Measurements from ENCODE around the gene SLC66A3. TPM values are rescaled to one million over a fixed set of nuclear protein-coding genes. Genes with fewer than 3 reads are reported as not detected.

Gene SLC66A3
- total and polyA plus RNA-seq, 2 donors (not counting 3 experiments of a cell fraction or from before 2014, with no cell fraction given) = 14.3 to 31.4 TPM

DNA sequence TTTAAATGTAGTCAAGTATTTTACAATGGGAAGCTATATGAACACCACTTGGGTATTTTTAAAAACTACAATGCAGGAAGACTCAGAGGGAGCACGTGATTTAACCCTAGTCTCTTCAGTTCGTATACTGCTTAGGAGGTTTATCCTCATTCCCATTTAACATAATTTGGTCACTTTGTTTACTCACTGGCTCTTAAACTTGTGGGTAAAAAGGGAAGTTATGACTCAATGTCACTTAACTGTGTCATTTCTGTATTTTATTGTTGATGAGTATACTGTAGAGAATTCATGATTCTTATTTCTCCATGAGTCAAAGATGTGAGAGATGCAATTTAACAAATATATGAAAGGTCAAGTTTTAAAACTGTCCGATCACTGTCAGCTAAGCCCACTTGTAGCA is 48.2 kb downstream of the SLC66A3 start:
- TF ChIP-seq, protein P1, sequence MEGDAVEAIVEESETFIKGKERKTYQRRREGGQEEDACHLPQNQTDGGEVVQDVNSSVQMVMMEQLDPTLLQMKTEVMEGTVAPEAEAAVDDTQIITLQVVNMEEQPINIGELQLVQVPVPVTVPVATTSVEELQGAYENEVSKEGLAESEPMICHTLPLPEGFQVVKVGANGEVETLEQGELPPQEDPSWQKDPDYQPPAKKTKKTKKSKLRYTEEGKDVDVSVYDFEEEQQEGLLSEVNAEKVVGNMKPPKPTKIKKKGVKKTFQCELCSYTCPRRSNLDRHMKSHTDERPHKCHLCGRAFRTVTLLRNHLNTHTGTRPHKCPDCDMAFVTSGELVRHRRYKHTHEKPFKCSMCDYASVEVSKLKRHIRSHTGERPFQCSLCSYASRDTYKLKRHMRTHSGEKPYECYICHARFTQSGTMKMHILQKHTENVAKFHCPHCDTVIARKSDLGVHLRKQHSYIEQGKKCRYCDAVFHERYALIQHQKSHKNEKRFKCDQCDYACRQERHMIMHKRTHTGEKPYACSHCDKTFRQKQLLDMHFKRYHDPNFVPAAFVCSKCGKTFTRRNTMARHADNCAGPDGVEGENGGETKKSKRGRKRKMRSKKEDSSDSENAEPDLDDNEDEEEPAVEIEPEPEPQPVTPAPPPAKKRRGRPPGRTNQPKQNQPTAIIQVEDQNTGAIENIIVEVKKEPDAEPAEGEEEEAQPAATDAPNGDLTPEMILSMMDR (IDR thresholded peaks at IDR 0.05; ENCODE audit: extremely low read depth in 1 of 2, insufficient read depth in 1 of 2, low read depth in 1 of 2, low read length in 2 of 2) = no peak
- TF ChIP-seq, protein P2, sequence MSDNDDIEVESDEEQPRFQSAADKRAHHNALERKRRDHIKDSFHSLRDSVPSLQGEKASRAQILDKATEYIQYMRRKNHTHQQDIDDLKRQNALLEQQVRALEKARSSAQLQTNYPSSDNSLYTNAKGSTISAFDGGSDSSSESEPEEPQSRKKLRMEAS (IDR thresholded peaks at IDR 0.05; ENCODE audit: insufficient read depth, insufficient read length) = no peak
- TF ChIP-seq FOS (IDR thresholded peaks at IDR 0.05; ENCODE audit: borderline replicate concordance, insufficient read depth, low read length) = peak; percentile 82
- no peak for TF ChIP-seq POLR2A (IDR thresholded peaks at IDR 0.05; ENCODE audit: low read depth, low read length)
- no peak for TF ChIP-seq MYC (IDR thresholded peaks at IDR 0.05; ENCODE audit: low read depth, low read length)
- no peak for TF ChIP-seq POLR2AphosphoS5 (IDR thresholded peaks at IDR 0.05; ENCODE audit: insufficient read depth, low read depth, low read length)
- no peak for TF ChIP-seq GATA2 (IDR thresholded peaks at IDR 0.05; ENCODE audit: insufficient read depth, insufficient read length, low read depth, low read length)
- TF ChIP-seq JUN (IDR thresholded peaks at IDR 0.05; ENCODE audit: borderline replicate concordance, insufficient read depth, insufficient read length, low read depth) = peak; percentile 79
- TF ChIP-seq EZH2 (IDR thresholded peaks at IDR 0.05; ENCODE audit: borderline replicate concordance, low read depth, low read length, severe bottlenecking) = no peak
- Histone ChIP-seq H3K4me3 (replicated peaks in 1 of 3; ENCODE audit: insufficient read depth in 1 of 3, low read depth in 1 of 3, low read length in 3 of 3) (no peak overlapping the region), H3K4me1 (ENCODE audit: control insufficient read depth, extremely low read depth, insufficient read depth, low read length) (peaks cover 27% of the 10 kb centered on the region), H3K27me3 (ENCODE audit: control insufficient read depth in 2 of 2, insufficient read depth in 2 of 2, low read length in 2 of 2) (no peaks in the 10 kb centered on the region), H4K20me1 (replicated peaks; ENCODE audit: control insufficient read depth, extremely low read depth, insufficient read depth, low read length) (no peaks in the 10 kb centered on the region), H3K9ac (replicated peaks; ENCODE audit: extremely low read depth, insufficient read depth, low read length) (peak overlapping the region; percentile 57), H3K36me3 (ENCODE audit: control insufficient read depth in 2 of 2, extremely low read depth in 1 of 2, insufficient read depth in 2 of 2, low read length in 2 of 2) (peaks cover 2 to 14% of the 10 kb centered on the region in 2 experiments), H3K9me3 (replicated peaks; ENCODE audit: control insufficient read depth, insufficient read depth, low read length) (no peaks in the 10 kb centered on the region), H3K27ac (ENCODE audit: insufficient read depth, low read depth, low read length) (peak overlapping the region; percentile 84), H3K9me1 (replicated peaks; ENCODE audit: control insufficient read depth, extremely low read depth, insufficient read depth, low read length) (no peaks in the 10 kb centered on the region), H2AFZ (ENCODE audit: low read depth, low read length) (no peak overlapping the region), H3K79me2 (ENCODE audit: control insufficient read depth, insufficient read depth, low read length) (peaks cover 2% of the 10 kb centered on the region), H3K4me2 (ENCODE audit: insufficient read depth, low read length) (peak overlapping the region; percentile 81)
- dilution Hi-C loops (cut with MboI; ENCODE audit: extremely low pct_ligation_motif_present, low sequenced_read_pairs) (no loop called here), intact Hi-C loops (cut with micrococcal nuclease) (loop anchor here (2.0 kb wide), 1 partner anchor 71 kb away; a partner anchor contains a TSS)
- CTCF ChIA-PET = interaction anchor here (1.1 to 2.3 kb wide), 7 partner anchors 12 to 371 kb away, joined by 3 to 19 read pairs (median 6); a partner anchor contains a TSS
- DNase-seq (ENCODE audit: low read depth, low spot score) (peak; percentile 71), FAIRE-seq (peak; percentile 82)
- no TSS peak for BruUV-seq (replicated peaks)
- POLR2A ChIA-PET = no interaction called here
